Measurements from ENCODE around the gene UTS2R.

DNA sequence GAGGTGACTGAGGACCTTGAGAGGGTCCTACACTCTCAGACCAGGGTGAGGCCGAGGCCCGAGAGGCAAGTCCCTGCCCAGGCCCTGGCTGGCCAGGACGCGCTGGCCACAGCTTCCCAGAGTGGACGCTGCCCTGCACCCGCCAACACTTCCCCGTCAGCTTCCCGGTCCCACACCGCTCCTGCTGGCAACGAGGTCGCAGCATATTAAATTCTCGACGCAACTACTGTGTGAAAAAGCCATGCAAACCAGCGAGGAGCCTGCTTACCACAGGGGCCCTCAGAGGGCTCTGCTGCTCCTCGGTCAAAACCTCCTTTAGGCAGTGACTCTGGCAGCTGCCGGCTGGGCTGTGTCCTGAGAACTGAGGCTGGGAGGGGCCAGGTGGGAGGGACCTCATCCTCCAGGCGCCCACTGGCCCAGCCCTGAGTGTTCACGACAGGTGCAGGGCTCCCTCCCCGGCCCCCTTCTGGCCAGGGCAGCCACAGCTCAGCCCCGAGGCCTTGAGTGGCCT lies 14.7 kb upstream of the UTS2R start:
- TF ChIP-seq CTCF (IDR thresholded peaks at IDR 0.05) (no peak), POLR2A (IDR thresholded peaks at IDR 0.05) (no peak), POLR2AphosphoS5 (IDR thresholded peaks at IDR 0.05) (no peak)
